Endothelial cell of umbilical vein (primary cell): ENCODE data around the gene RPS28.

Source experiments
- CTCF ChIP-seq, 2 donors: IDR thresholded peaks; 1 replicate in 1 of 2; 2 replicates in 1 of 2; pipeline ENCODE4 v1.5.1; 2011; ENCODE audit warnings: low read length in 2 of 2, mild to moderate bottlenecking in 2 of 2, moderate library complexity in 2 of 2, control low read depth in 1 of 2, inconsistent platforms in 1 of 2, low read depth in 1 of 2; ENCODE audit not compliant: insufficient read depth in 1 of 2; ENCODE audit errors: extremely low read depth in 1 of 2
- EZH2 ChIP-seq: IDR thresholded peaks from 2 replicates; pipeline ENCODE4 v1.6.1; 2012; ENCODE audit warnings: borderline replicate concordance, low read depth, mild to moderate bottlenecking, moderate library complexity, low read length, inconsistent platforms; ENCODE audit not compliant: severe bottlenecking
- FOS ChIP-seq: IDR thresholded peaks from 2 replicates; pipeline ENCODE4 v1.6.1; 2011; ENCODE audit warnings: mild to moderate bottlenecking, low read length, moderate library complexity, borderline replicate concordance; ENCODE audit not compliant: insufficient read depth
- GATA2 ChIP-seq: IDR thresholded peaks from 2 replicates; pipeline ENCODE4 v1.7.0; 2011; ENCODE audit warnings: low read depth, mild to moderate bottlenecking, moderate library complexity, mixed read lengths, low read length; ENCODE audit not compliant: insufficient read length, insufficient read depth
- JUN ChIP-seq: IDR thresholded peaks from 2 replicates; pipeline ENCODE4 v1.6.1; 2011; ENCODE audit warnings: borderline replicate concordance, low read depth; ENCODE audit not compliant: insufficient read length, insufficient read depth
- MAX ChIP-seq: IDR thresholded peaks from 2 replicates; pipeline ENCODE4 v1.6.1; 2011; ENCODE audit not compliant: insufficient read depth, insufficient read length
- POLR2A ChIP-seq: IDR thresholded peaks from 2 replicates; pipeline ENCODE4 v1.6.1; 2012; ENCODE audit warnings: low read depth, mild to moderate bottlenecking, control low read depth, low read length
- POLR2AphosphoS5 ChIP-seq: IDR thresholded peaks from 2 replicates; pipeline ENCODE4 v1.6.1; 2012; ENCODE audit warnings: low read depth, mild to moderate bottlenecking, control low read depth, low read length, moderate library complexity; ENCODE audit not compliant: insufficient read depth

- TF ChIP-seq CTCF (IDR thresholded peaks at IDR 0.05; ENCODE audit: extremely low read depth in 1 of 2, insufficient read depth in 1 of 2, low read depth in 1 of 2, low read length in 2 of 2) (no peak), JUN (no peak), POLR2A (no peak), GATA2 (no peak), EZH2 (no peak), MAX (no peak), POLR2AphosphoS5 (no peak), FOS (no peak)
Observed at GRCh38 chr19:8331263-8331845, 10.1 kb downstream of the RPS28 start.
